Effector memory CD4-positive, alpha-beta T cell (primary cell): ENCODE measurements around the gene RABGEF1.
"Not testable (repeated sequence)": the region's sequence is repeated elsewhere in the genome, so short reads cannot be mapped to it uniquely, and the experiment has no call there.

Experiments used
- DNase-seq, 3 donors: peaks; one replicate each; pipeline ENCODE4 v3.0.0-alpha.2; 2020
- H3K27ac ChIP-seq: 2 replicates; pipeline ENCODE4 v1.7.0; 2013; ENCODE audit warnings: mild to moderate bottlenecking, low read length, moderate library complexity; ENCODE audit not compliant: insufficient read depth, poor library complexity, severe bottlenecking
- H3K27me3 ChIP-seq: replicated peaks from 2 replicates; pipeline ENCODE4 v1.7.0; 2013; ENCODE audit warnings: mild to moderate bottlenecking, low read length; ENCODE audit not compliant: insufficient read depth, control insufficient read depth, poor library complexity, severe bottlenecking
- H3K36me3 ChIP-seq: 2 replicates; pipeline ENCODE4 v1.7.0; 2013; ENCODE audit warnings: mild to moderate bottlenecking, low read length, moderate library complexity; ENCODE audit not compliant: control insufficient read depth, insufficient read depth
- H3K4me1 ChIP-seq: 2 replicates; pipeline ENCODE4 v1.7.0; 2013; ENCODE audit warnings: low read length, mild to moderate bottlenecking; ENCODE audit not compliant: control insufficient read depth, insufficient read depth, poor library complexity, severe bottlenecking
- H3K4me3 ChIP-seq: 2 replicates; pipeline ENCODE4 v1.7.0; 2013; ENCODE audit warnings: low read length, low read depth, mild to moderate bottlenecking; ENCODE audit not compliant: insufficient read depth, poor library complexity, severe bottlenecking
- H3K9me3 ChIP-seq: 2 replicates; pipeline ENCODE4 v1.7.0; 2013; ENCODE audit warnings: mild to moderate bottlenecking, low read length, moderate library complexity; ENCODE audit not compliant: control insufficient read depth

Gene RABGEF1

GRCh38 chr7:66732439-66732838 is 8.1 kb upstream of the RABGEF1 start:
- no peaks in the 10 kb centered on the region for H3K36me3 ChIP-seq
- H3K27me3 ChIP-seq, result no peaks in the 10 kb centered on the region
- no peak overlapping the region for H3K27ac ChIP-seq
- no peak for DNase-seq
- no peaks in the 10 kb centered on the region for H3K4me1 ChIP-seq
- no peaks in the 10 kb centered on the region for H3K9me3 ChIP-seq
- H3K4me3 ChIP-seq, result no peak overlapping the region

GRCh38 chr7:66734006-66734405 is 6.5 kb upstream of the RABGEF1 start:
- Histone ChIP-seq H3K4me3 (no peak overlapping the region), H3K9me3 (no peaks in the 10 kb centered on the region), H3K36me3 (no peaks in the 10 kb centered on the region), H3K27me3 (no peaks in the 10 kb centered on the region), H3K27ac (no peak overlapping the region), H3K4me1 (no peaks in the 10 kb centered on the region)
- DNase-seq, result no peak

GRCh38 chr7:66735154-66735553 is 5.4 kb upstream of the RABGEF1 start:
- DNase-seq, result no peak
- Histone ChIP-seq H3K27ac (no peak overlapping the region), H3K4me1 (peaks cover 5% of the 10 kb centered on the region), H3K27me3 (no peaks in the 10 kb centered on the region), H3K9me3 (no peaks in the 10 kb centered on the region), H3K36me3 (no peaks in the 10 kb centered on the region), H3K4me3 (no peak overlapping the region)

- no peaks in the 10 kb centered on the region for H3K27me3 ChIP-seq
- DNase-seq, result no peak
- peaks cover 5% of the 10 kb centered on the region for H3K4me1 ChIP-seq
- no peak overlapping the region for H3K27ac ChIP-seq
- H3K4me3 ChIP-seq, result no peak overlapping the region
- H3K9me3 ChIP-seq, result no peaks in the 10 kb centered on the region
- H3K36me3 ChIP-seq, result no peaks in the 10 kb centered on the region
Measured at GRCh38 chr7:66735850-66736249, 4.7 kb upstream of the RABGEF1 start.

GRCh38 chr7:66736892-66737291 is 3.6 kb upstream of the RABGEF1 start:
- peaks cover 10% of the 10 kb centered on the region for H3K4me1 ChIP-seq
- no peak overlapping the region for H3K27ac ChIP-seq
- H3K9me3 ChIP-seq, result no peaks in the 10 kb centered on the region
- H3K27me3 ChIP-seq, result no peaks in the 10 kb centered on the region
- no peak for DNase-seq
- H3K36me3 ChIP-seq, result no peaks in the 10 kb centered on the region
- no peak overlapping the region for H3K4me3 ChIP-seq

- Histone ChIP-seq H3K36me3 (no peaks in the 10 kb centered on the region), H3K27ac (no peak overlapping the region), H3K4me1 (peaks cover 10% of the 10 kb centered on the region), H3K27me3 (no peaks in the 10 kb centered on the region), H3K4me3 (no peak overlapping the region), H3K9me3 (no peaks in the 10 kb centered on the region)
- DNase-seq, result no peak
Measured at GRCh38 chr7:66737667-66738066, 2.9 kb upstream of the RABGEF1 start.

GRCh38 chr7:66739477-66739876 is 1.1 kb upstream of the RABGEF1 start:
- no peak for DNase-seq
- no peaks in the 10 kb centered on the region for H3K9me3 ChIP-seq
- H3K27me3 ChIP-seq, result no peaks in the 10 kb centered on the region
- peak overlapping the region; percentile 85 for H3K27ac ChIP-seq
- H3K36me3 ChIP-seq, result no peaks in the 10 kb centered on the region
- peaks cover 10% of the 10 kb centered on the region for H3K4me1 ChIP-seq
- peak overlapping the region; percentile 93 for H3K4me3 ChIP-seq

GRCh38 chr7:66739953-66740301 is 606 bp upstream of the RABGEF1 start:
- H3K27ac ChIP-seq, result peak overlapping the region; percentile 85
- peak overlapping the region; percentile 93 for H3K4me3 ChIP-seq
- peaks cover 10% of the 10 kb centered on the region for H3K4me1 ChIP-seq
- no peaks in the 10 kb centered on the region for H3K27me3 ChIP-seq
- no peak for DNase-seq
- no peaks in the 10 kb centered on the region for H3K9me3 ChIP-seq
- H3K36me3 ChIP-seq, result no peaks in the 10 kb centered on the region

- peaks cover 10% of the 10 kb centered on the region for H3K4me1 ChIP-seq
- peak; percentile 15 to 27 (median 22) for DNase-seq
- H3K4me3 ChIP-seq, result peak overlapping the region; percentile 93
- not testable (repeated sequence) for H3K27me3 ChIP-seq, H3K36me3 ChIP-seq, H3K9me3 ChIP-seq
- peak overlapping the region; percentile 85 for H3K27ac ChIP-seq
Measured at GRCh38 chr7:66740980-66741709, 612 bp downstream of the RABGEF1 start.

- no peak for DNase-seq
- Histone ChIP-seq H3K4me3 (no peak overlapping the region), H3K4me1 (peaks cover 10% of the 10 kb centered on the region)
Measured at GRCh38 chr7:66741710-66742049, 1.1 kb downstream of the RABGEF1 start.

More at GRCh38 chr7:66741710-66742049, 1.1 kb downstream of the RABGEF1 start:
- Histone ChIP-seq H3K27me3 (no peaks in the 10 kb centered on the region), H3K36me3 (no peaks in the 10 kb centered on the region), H3K9me3 (no peaks in the 10 kb centered on the region), H3K27ac (no peak overlapping the region)
